ENCODE measurements around the gene FLT1. TPM values are rescaled to one million over a fixed set of nuclear protein-coding genes. Genes with fewer than 3 reads are reported as not detected.

Gene FLT1
- total RNA-seq, 4 donors from 2014 or later = 11.1 to 37.9 (median 21.7) TPM

DNA sequence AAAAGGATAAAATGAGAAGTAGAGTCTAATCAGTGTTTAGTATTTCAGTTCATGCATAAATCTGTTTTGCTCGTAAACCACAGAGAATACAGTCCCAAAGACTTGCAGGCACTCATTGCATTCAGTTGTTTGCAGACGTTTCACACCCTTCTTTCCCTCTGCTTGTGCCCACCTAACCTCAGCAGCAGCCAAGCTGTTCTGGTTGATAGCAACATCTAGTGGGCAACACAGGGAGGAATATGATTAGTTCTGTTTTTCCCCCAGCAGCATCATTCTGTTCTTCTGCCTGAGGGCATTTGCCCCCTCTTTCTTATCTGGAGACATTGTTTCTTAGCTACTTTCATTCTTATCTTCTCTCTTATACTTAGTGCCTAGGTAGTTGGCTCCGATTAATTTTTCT, 221.0 kb downstream of the FLT1 start:
- ATAC-seq = no peak
- Histone ChIP-seq H3K9me3 (no peaks in the 10 kb centered on the region), H3K27ac (no peak overlapping the region), H3K4me1 (no peaks in the 10 kb centered on the region), H3K27me3 (no peaks in the 10 kb centered on the region), H3K4me3 (no peak overlapping the region), H3K36me3 (peaks cover 0 to 69% of the 10 kb centered on the region in 2 donors)
- TF ChIP-seq CTCF (IDR thresholded peaks at IDR 0.05) (no peak), POLR2A (IDR thresholded peaks at IDR 0.05) (no peak), EP300 (IDR thresholded peaks at IDR 0.05) (no peak), POLR2AphosphoS5 (IDR thresholded peaks at IDR 0.05) (no peak)
- WGBS, 2 donors (ENCODE audit: low coverage in 1 of 2) = 72 to 86% methylated on average over 3 of the region's 3 CpGs

DNA sequence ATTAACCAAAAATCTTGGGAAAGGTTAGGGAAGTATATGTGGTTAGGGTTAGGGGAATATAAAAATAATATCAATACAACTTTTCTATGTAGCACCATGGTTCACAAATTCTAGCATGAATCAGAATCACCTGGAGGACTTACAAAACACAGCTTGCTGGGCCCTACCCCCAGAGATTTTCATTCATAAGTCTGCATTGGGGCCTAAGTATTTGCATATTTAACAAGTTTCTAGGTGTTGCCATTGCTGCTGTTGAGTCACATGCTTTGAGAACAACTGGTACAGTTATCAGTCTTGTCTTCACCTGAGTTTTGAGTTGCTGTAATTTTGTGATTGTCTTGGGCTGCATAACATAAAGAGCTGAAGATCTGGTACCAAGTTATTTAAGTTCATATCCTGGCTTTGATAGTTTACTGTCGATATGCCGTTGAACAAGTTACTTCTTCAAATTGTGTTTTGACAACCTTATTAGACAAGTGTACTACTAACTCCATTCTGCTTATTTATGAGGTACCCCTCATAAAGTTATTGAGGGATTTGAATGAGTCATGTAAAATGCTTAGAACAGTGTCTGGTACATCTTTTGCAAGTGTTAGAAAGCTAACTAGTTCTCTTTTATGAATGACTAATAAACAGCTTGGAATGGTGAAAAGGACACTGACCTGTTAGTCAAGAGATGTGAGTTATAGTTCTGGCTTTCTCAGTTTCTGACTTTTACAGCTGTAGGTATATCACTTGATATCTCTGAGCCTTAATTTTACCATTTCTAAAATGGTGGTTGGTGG, 223.7 kb downstream of the FLT1 start:
- TF ChIP-seq POLR2A (IDR thresholded peaks at IDR 0.05) = no peak
- TF ChIP-seq CTCF (IDR thresholded peaks at IDR 0.05) = no peak
- TF ChIP-seq POLR2AphosphoS5 (IDR thresholded peaks at IDR 0.05) = no peak
- TF ChIP-seq EP300 (IDR thresholded peaks at IDR 0.05) = no peak
- Histone ChIP-seq H3K9me3 (no peaks in the 10 kb centered on the region), H3K4me3 (no peak overlapping the region), H3K27me3 (no peaks in the 10 kb centered on the region), H3K4me1 (no peaks in the 10 kb centered on the region), H3K36me3 (peaks cover 0 to 71% of the 10 kb centered on the region in 2 donors), H3K27ac (no peak overlapping the region)
- 80 to 94% methylated on average over 2 of the region's 2 CpGs for WGBS, 2 donors (ENCODE audit: low coverage in 1 of 2)
- ATAC-seq = no peak

- no peaks in the 10 kb centered on the region for H3K9me3 ChIP-seq
- TF ChIP-seq POLR2A (IDR thresholded peaks at IDR 0.05) = no peak
- H3K36me3 ChIP-seq = peaks cover 0 to 72% of the 10 kb centered on the region in 2 donors
- H3K27me3 ChIP-seq = no peaks in the 10 kb centered on the region
- ATAC-seq = no peak
- H3K4me3 ChIP-seq = no peak overlapping the region
- no peak overlapping the region for H3K27ac ChIP-seq
- no peaks in the 10 kb centered on the region for H3K4me1 ChIP-seq
Observed at GRCh38 chr13:28268800-28269223, 226.1 kb downstream of the FLT1 start.

DNA sequence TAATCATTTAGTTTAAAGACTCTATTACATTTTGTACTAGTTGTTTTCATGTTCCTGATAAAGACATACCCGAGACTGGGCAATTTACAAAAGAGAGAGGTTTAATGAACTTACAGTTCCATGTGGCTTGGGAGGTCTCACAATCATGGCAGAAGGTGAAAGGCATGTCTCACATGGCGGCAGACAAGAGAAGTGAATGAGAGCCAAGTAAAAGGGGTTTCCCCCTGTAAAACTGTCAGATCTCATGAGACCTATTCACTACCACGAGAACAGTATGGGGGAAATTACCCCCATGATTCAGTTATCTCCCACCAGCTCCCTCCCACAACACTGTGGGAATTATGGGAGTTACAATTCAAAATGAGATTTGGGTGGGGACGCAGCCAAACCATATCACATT, 227.4 kb downstream of the FLT1 start:
- WGBS, 2 donors (ENCODE audit: low coverage in 1 of 2) = 82 to 100% methylated on average over 3 to 4 of the region's 4 CpGs
- H3K27me3 ChIP-seq = no peaks in the 10 kb centered on the region
- TF ChIP-seq POLR2A (IDR thresholded peaks at IDR 0.05) (no peak), EP300 (IDR thresholded peaks at IDR 0.05) (no peak), CTCF (IDR thresholded peaks at IDR 0.05) (no peak), POLR2AphosphoS5 (IDR thresholded peaks at IDR 0.05) (no peak)
- H3K4me3 ChIP-seq = no peak overlapping the region
- H3K9me3 ChIP-seq = no peaks in the 10 kb centered on the region
- peaks cover 0 to 72% of the 10 kb centered on the region in 2 donors for H3K36me3 ChIP-seq
- no peaks in the 10 kb centered on the region for H3K4me1 ChIP-seq
- H3K27ac ChIP-seq = no peak overlapping the region
- no peak for ATAC-seq

DNA sequence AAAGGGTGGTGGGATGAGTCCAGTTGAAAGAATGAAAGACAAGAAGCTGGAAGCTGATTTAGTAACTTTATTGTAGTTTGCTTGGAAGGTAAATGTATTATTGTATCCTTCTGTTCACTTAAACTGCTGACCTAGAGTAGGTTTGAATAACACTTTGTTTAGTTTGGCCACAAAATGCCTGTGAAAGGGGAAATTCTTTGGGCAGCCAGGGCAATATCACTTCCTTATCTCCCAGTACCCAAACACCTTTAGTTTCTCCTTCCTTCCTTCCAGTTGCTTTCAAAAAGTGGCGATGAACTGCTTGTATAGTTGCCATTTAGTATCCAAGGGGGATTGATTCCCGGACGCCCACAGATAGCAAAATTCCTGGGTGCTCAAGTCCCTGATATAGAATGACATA, 236.5 kb downstream of the FLT1 start:
- no peak for ATAC-seq

More for the DNA sequence above, 236.5 kb downstream of the FLT1 start:
- Histone ChIP-seq H3K36me3 (peaks cover 0 to 69% of the 10 kb centered on the region in 2 donors), H3K4me1 (no peaks in the 10 kb centered on the region), H3K9me3 (no peaks in the 10 kb centered on the region), H3K27ac (no peak overlapping the region), H3K27me3 (no peaks in the 10 kb centered on the region), H3K4me3 (no peak overlapping the region)
- TF ChIP-seq EP300 (IDR thresholded peaks at IDR 0.05) (no peak), POLR2A (IDR thresholded peaks at IDR 0.05) (no peak), CTCF (IDR thresholded peaks at IDR 0.05) (no peak)
- WGBS, 2 donors (ENCODE audit: low coverage in 1 of 2) = 68 to 70% methylated on average over 3 of the region's 3 CpGs
